Measurements from ENCODE around the gene HM13.

GRCh38 chr20:31573555-31574321 lies 59.5 kb downstream of the HM13 start:
- TF ChIP-seq CREM (IDR thresholded peaks at IDR 0.05) (no peak), CREM (CRISPR knock-in tag; IDR thresholded peaks at IDR 0.05) (no peak), XBP1 (CRISPR knock-in tag; IDR thresholded peaks at IDR 0.05) (no peak), RBM39 (IDR thresholded peaks at IDR 0.05; ENCODE audit: low read depth, low read length, poor library complexity, severe bottlenecking) (no peak), BHLHE40 (IDR thresholded peaks at IDR 0.05; ENCODE audit: low read length) (no peak), MAZ (IDR thresholded peaks at IDR 0.05; ENCODE audit: borderline replicate concordance, low read depth, low read length) (no peak), MAZ (CRISPR knock-in tag; IDR thresholded peaks at IDR 0.05; ENCODE audit: low read depth) (no peak)
- TF ChIP-seq, protein P1, sequence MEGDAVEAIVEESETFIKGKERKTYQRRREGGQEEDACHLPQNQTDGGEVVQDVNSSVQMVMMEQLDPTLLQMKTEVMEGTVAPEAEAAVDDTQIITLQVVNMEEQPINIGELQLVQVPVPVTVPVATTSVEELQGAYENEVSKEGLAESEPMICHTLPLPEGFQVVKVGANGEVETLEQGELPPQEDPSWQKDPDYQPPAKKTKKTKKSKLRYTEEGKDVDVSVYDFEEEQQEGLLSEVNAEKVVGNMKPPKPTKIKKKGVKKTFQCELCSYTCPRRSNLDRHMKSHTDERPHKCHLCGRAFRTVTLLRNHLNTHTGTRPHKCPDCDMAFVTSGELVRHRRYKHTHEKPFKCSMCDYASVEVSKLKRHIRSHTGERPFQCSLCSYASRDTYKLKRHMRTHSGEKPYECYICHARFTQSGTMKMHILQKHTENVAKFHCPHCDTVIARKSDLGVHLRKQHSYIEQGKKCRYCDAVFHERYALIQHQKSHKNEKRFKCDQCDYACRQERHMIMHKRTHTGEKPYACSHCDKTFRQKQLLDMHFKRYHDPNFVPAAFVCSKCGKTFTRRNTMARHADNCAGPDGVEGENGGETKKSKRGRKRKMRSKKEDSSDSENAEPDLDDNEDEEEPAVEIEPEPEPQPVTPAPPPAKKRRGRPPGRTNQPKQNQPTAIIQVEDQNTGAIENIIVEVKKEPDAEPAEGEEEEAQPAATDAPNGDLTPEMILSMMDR (CRISPR knock-in tag; IDR thresholded peaks at IDR 0.05) = no peak

Data from HepG2 (cell line).